Measurements from ENCODE around the gene HOXC10. TPM values are rescaled to one million over a fixed set of nuclear protein-coding genes. Genes with fewer than 3 reads are reported as not detected.

The HOXC10 gene
- total and polyA plus RNA-seq, 12 donors, result 0.34 to 4.5 (median 1.5) TPM; not detected in 3

GRCh38 chr12:53958128-53958527 is 26.8 kb upstream of the HOXC10 start:
- Histone ChIP-seq H3K4me3 (no peak overlapping the region), H3K27me3 (peaks cover 100% of the 10 kb centered on the region), H3K36me3 (replicated peaks in 1 of 2) (no peaks in the 10 kb centered on the region), H3K4me1 (replicated peaks in 1 of 2) (no peaks in the 10 kb centered on the region), H3K9me3 (replicated peaks in 1 of 3) (no peaks in the 10 kb centered on the region), H3K27ac (no peak overlapping the region)
- no peak for DNase-seq
- intact Hi-C loops (cut with DNase I), result no loop called here
- TF ChIP-seq POLR2A (IDR thresholded peaks at IDR 0.05) (no peak), CTCF (IDR thresholded peaks at IDR 0.05) (no peak)
- WGBS, 4 donors, result 23 to 48% (median 37%) methylated on average over 3 of the region's 3 CpGs

GRCh38 chr12:53959314-53959713 is 25.6 kb upstream of the HOXC10 start:
- DNase-seq, result no peak
- no peaks in the 10 kb centered on the region for H3K36me3 ChIP-seq (replicated peaks in 1 of 2)
- H3K4me3 ChIP-seq, result no peak overlapping the region
- H3K9me3 ChIP-seq (replicated peaks in 1 of 3), result no peaks in the 10 kb centered on the region
- TF ChIP-seq POLR2A (IDR thresholded peaks at IDR 0.05), result no peak
- intact Hi-C loops (cut with DNase I), result no loop called here
- peaks cover 100% of the 10 kb centered on the region for H3K27me3 ChIP-seq
- H3K4me1 ChIP-seq (replicated peaks in 1 of 2), result no peaks in the 10 kb centered on the region
- 5 to 18% (median 14%) methylated on average over 4 of the region's 4 CpGs for WGBS, 4 donors
- no peak overlapping the region for H3K27ac ChIP-seq

- H3K36me3 ChIP-seq (replicated peaks in 1 of 2), result no peaks in the 10 kb centered on the region
- no peak overlapping the region for H3K4me3 ChIP-seq
- intact Hi-C loops (cut with DNase I), result loop anchor here in 1 of 2 donors (10.0 kb wide), 1 partner anchor 256 kb away; no protein-coding TSS in a partner anchor
- H3K4me1 ChIP-seq (replicated peaks in 1 of 2), result peaks cover 0 to 3% of the 10 kb centered on the region in 2 donors
- peaks cover 100% of the 10 kb centered on the region for H3K27me3 ChIP-seq
- TF ChIP-seq POLR2A (IDR thresholded peaks at IDR 0.05) (no peak), CTCF (IDR thresholded peaks at IDR 0.05) (no peak)
- DNase-seq, result no peak
- no peaks in the 10 kb centered on the region for H3K9me3 ChIP-seq (replicated peaks in 1 of 3)
- WGBS, 4 donors, result 11 to 13% (median 12%) methylated on average over 23 to 39 of the region's 39 CpGs
- H3K27ac ChIP-seq, result no peak overlapping the region
Measured at GRCh38 chr12:53960187-53961024, 24.5 kb upstream of the HOXC10 start.

- intact Hi-C loops (cut with DNase I), result loop anchor here in 1 of 2 donors (10.0 kb wide), 1 partner anchor 256 kb away; no protein-coding TSS in a partner anchor
- Histone ChIP-seq H3K27me3 (peaks cover 100% of the 10 kb centered on the region), H3K27ac (no peak overlapping the region), H3K4me1 (replicated peaks in 1 of 2) (peaks cover 0 to 3% of the 10 kb centered on the region in 2 donors), H3K36me3 (replicated peaks in 1 of 2) (no peaks in the 10 kb centered on the region), H3K4me3 (no peak overlapping the region), H3K9me3 (replicated peaks in 1 of 3) (no peaks in the 10 kb centered on the region)
- no peak for DNase-seq
- TF ChIP-seq CTCF (IDR thresholded peaks at IDR 0.05), result no peak
- TF ChIP-seq POLR2A (IDR thresholded peaks at IDR 0.05), result no peak
- 3 to 6% (median 4%) methylated on average over 7 to 72 of the region's 72 CpGs for WGBS, 4 donors
Measured at GRCh38 chr12:53961025-53961761, 23.8 kb upstream of the HOXC10 start.

Measured in adrenal gland (tissue), 12 donors.